Right renal pelvis (tissue), 4 donors: ENCODE results near the gene PBX3. TPM values are rescaled to one million over a fixed set of nuclear protein-coding genes. Genes with fewer than 3 reads are reported as not detected.

ENCODE experiments used
- DNase-seq, 4 donors: peaks; one replicate each; pipeline ENCODE4 v3.0.0-alpha.2; 2013; ENCODE audit warnings: low read depth in 4 of 4, low spot score in 3 of 4, missing footprints in 1 of 4
- polyA plus RNA-seq, 4 donors: library from polyadenylated mRNA; unstranded; fragments of 120-200 nt; gene quantifications; one replicate each; pipeline ENCODE4 v1.2.1, GENCODE V29; 2013; ENCODE audit not compliant: insufficient read length in 4 of 4

PBX3 gene
- polyA plus RNA-seq, 4 donors: 26.9 to 33.9 (median 31.7) TPM

- DNase-seq: no peak
These were observed 268.3 kb downstream of the PBX3 start for GRCh38 chr9:126015424-126015823.

DNA sequence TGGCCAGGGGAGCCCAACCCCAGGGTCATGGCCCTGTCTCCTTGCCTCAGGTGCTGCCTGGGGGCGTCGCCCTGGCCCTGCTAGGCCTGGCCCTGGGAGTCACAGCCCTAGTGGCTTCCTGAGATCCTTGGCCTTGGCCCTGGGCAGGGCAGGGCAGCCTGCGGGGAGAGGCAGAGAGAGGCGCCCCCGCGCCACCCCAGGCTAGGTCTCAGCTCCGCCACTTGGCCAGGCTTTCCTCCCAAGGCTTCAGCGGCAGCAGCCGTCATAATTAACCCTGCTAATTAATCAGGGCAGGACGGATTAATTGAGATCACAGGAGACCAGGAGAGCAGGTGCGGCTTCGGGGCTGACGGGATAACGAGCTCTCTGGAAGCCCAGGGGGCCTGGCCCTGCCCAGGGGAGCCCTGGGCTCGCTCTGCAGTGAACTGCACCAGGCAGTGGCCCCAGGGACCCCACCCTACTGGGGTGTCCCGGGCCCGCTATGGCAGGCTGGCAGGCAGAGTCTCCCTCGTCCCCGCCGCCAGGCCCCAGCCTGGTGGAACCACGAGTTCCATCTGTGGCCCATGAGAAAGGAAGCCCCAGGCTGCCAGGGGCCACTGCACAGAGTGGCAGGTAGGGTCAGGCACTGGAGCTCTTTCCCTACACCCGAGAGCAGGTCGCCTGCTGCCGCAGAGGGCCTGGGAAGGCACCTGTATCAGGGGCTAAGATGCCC lies 269.6 kb downstream of the PBX3 start:
- DNase-seq: no peak

Other genes starting within 250 kb of the PBX3 start
- gene MAPKAP1, start 40.2 kb upstream of the PBX3 start, polyA plus RNA-seq: 10 to 100 TPM; 76.0 to 94.0 (median 90.7) TPM